Measurements from ENCODE around the gene PASK. TPM values are rescaled to one million over a fixed set of nuclear protein-coding genes. Genes with fewer than 3 reads are reported as not detected.

The PASK gene
- total RNA-seq, 1 donor from 2014 or later = 92.0 TPM

DNA sequence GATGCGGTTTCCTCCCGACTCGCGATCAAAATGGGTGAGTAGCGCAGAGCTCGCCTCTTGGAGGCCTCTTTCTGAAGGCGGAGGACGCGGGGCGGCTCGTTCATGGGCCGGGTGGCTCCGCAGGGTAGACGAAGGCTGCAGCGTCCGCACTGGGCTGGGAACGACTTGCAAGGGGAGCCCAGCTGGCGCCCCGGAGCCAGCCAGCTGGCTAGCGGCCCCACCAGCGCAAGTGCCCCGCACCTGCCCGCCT lies 328 bp upstream of the PASK start:
- H3K4me1 Mint-ChIP-seq = peaks cover 46% of the 10 kb centered on the region
- intact Hi-C loops (cut with micrococcal nuclease) = loop anchor here (1.0 to 5.0 kb wide), 3 partner anchors 22 to 582 kb away; partner anchors contain the start of genes HDLBP, RNPEPL1 and SEPTIN2

DNA sequence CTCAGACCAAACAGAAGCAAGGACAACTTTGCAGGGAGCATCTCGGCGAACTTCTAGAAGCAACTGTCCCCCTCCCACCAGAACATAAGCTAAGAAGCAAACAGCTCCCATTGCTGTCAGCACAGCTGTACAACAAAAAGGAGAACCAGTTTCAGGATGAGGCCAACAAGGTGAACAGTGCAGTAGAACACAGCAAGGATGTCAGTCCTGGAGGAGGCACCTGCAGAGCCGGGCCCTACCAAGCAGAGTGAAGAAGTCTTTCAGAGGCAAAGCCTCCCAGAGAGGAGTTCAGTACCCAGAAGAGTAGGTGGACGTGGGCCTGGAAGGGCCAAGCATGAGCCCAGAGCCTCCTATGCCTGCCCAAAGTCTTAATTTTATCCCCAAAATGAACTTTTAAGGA lies 1.0 kb downstream of the PASK start:
- peak overlapping the region; percentile 96 for H3K4me3 Mint-ChIP-seq
- peak; percentile 63 for DNase-seq
- no peaks in the 10 kb centered on the region for H3K27me3 Mint-ChIP-seq
- peak overlapping the region; percentile 59 for H3K27ac Mint-ChIP-seq
- intact Hi-C loops (cut with micrococcal nuclease) = loop anchor here (5.0 kb wide), 1 partner anchor 581 kb away; the partner anchor contains the start of gene RNPEPL1
- peaks cover 6% of the 10 kb centered on the region for H3K36me3 Mint-ChIP-seq (ENCODE audit: low read depth)
- H3K9me3 Mint-ChIP-seq = no peaks in the 10 kb centered on the region
- H3K4me1 Mint-ChIP-seq = peaks cover 41% of the 10 kb centered on the region

More for the DNA sequence above, 328 bp upstream of the PASK start:
- no peaks in the 10 kb centered on the region for H3K9me3 Mint-ChIP-seq
- peak overlapping the region; percentile 97 for H3K27ac Mint-ChIP-seq
- H3K36me3 Mint-ChIP-seq (ENCODE audit: low read depth) = peaks cover 12% of the 10 kb centered on the region
- peak overlapping the region; percentile 96 for H3K4me3 Mint-ChIP-seq
- no peaks in the 10 kb centered on the region for H3K27me3 Mint-ChIP-seq
- DNase-seq = no peak

GRCh38 chr2:241147336-241147735 lies 1.9 kb downstream of the PASK start:
- Mint-ChIP-seq H3K27ac (no peak overlapping the region), H3K9me3 (no peaks in the 10 kb centered on the region), H3K4me3 (no peak overlapping the region), H3K4me1 (peaks cover 35% of the 10 kb centered on the region), H3K27me3 (no peaks in the 10 kb centered on the region), H3K36me3 (ENCODE audit: low read depth) (peaks cover 8% of the 10 kb centered on the region)
- DNase-seq = no peak
- intact Hi-C loops (cut with micrococcal nuclease) = loop anchor here (5.0 kb wide), 1 partner anchor 580 kb away; the partner anchor contains the start of gene RNPEPL1

GRCh38 chr2:241146286-241146685 lies 3.0 kb downstream of the PASK start:
- H3K4me3 Mint-ChIP-seq = no peak overlapping the region
- H3K4me1 Mint-ChIP-seq = peaks cover 27% of the 10 kb centered on the region
- intact Hi-C loops (cut with micrococcal nuclease) = loop anchor here (5.0 kb wide), 1 partner anchor 579 kb away; the partner anchor contains the start of gene RNPEPL1
- no peaks in the 10 kb centered on the region for H3K27me3 Mint-ChIP-seq
- peaks cover 16% of the 10 kb centered on the region for H3K36me3 Mint-ChIP-seq (ENCODE audit: low read depth)
- H3K9me3 Mint-ChIP-seq = no peaks in the 10 kb centered on the region
- H3K27ac Mint-ChIP-seq = no peak overlapping the region
- DNase-seq = no peak

- Mint-ChIP-seq H3K36me3 (ENCODE audit: low read depth) (peaks cover 30% of the 10 kb centered on the region), H3K4me3 (no peak overlapping the region), H3K4me1 (peaks cover 6% of the 10 kb centered on the region), H3K27me3 (no peaks in the 10 kb centered on the region), H3K27ac (no peak overlapping the region), H3K9me3 (no peaks in the 10 kb centered on the region)
- intact Hi-C loops (cut with micrococcal nuclease) = no loop called here
- DNase-seq = no peak
Observed at GRCh38 chr2:241142593-241142992, 6.7 kb downstream of the PASK start.

DNA sequence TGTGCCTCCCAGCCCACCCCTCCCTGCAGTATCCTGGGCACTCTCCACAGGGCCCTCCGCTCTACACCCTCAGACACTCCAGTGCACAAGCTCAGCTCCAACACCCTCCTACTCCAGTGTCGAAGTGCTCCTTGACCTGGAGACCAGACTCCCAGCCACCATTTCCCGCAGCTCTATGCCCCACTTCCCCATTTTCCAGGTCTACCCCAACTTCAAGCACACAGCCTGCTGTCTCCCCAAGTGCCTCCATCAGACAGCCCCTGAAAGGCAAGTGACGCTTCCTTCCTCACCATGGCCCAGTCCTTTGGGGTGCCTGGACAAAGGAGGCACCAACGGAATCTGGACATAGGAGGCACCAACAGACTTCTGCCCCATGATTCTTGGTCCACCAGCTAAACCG lies 7.2 kb downstream of the PASK start:
- Mint-ChIP-seq H3K9me3 (no peaks in the 10 kb centered on the region), H3K36me3 (ENCODE audit: low read depth) (peaks cover 30% of the 10 kb centered on the region), H3K4me3 (no peak overlapping the region), H3K4me1 (peaks cover 6% of the 10 kb centered on the region), H3K27ac (no peak overlapping the region), H3K27me3 (no peaks in the 10 kb centered on the region)
- intact Hi-C loops (cut with micrococcal nuclease) = no loop called here
- DNase-seq = no peak

- no peaks in the 10 kb centered on the region for H3K9me3 Mint-ChIP-seq
- H3K4me1 Mint-ChIP-seq = peaks cover 3% of the 10 kb centered on the region
- no peaks in the 10 kb centered on the region for H3K27me3 Mint-ChIP-seq
- no peak for DNase-seq
- intact Hi-C loops (cut with micrococcal nuclease) = no loop called here
- H3K4me3 Mint-ChIP-seq = no peak overlapping the region
- H3K36me3 Mint-ChIP-seq (ENCODE audit: low read depth) = peaks cover 32% of the 10 kb centered on the region
- no peak overlapping the region for H3K27ac Mint-ChIP-seq
Observed at GRCh38 chr2:241141214-241141770, 8.0 kb downstream of the PASK start.

DNA sequence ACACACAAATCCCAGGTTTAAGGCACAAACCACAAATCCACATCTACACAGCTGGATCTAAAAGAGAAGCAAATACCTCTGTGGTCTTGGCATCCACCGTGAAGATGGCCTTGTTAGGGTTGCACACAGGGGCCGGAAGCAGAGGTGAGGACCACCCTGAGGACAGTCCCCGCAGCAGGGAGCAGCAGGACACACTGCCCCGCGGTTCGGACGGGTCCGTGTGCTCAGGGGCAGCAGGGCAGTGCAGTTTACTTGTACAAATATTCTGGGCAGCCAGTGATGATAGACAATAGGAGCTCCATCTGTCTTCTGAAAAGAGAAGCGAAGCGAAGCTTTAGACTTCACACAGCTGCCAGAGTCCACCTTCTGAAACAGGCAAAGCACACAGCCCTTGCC lies 8.8 kb downstream of the PASK start:
- no peak overlapping the region for H3K4me3 Mint-ChIP-seq
- no peak overlapping the region for H3K27ac Mint-ChIP-seq
- H3K4me1 Mint-ChIP-seq = peaks cover 3% of the 10 kb centered on the region
- no peak for DNase-seq
- no peaks in the 10 kb centered on the region for H3K9me3 Mint-ChIP-seq
- peaks cover 32% of the 10 kb centered on the region for H3K36me3 Mint-ChIP-seq (ENCODE audit: low read depth)
- intact Hi-C loops (cut with micrococcal nuclease) = no loop called here
- no peaks in the 10 kb centered on the region for H3K27me3 Mint-ChIP-seq

- H3K36me3 Mint-ChIP-seq (ENCODE audit: low read depth) = peaks cover 32% of the 10 kb centered on the region
- DNase-seq = no peak
- H3K4me3 Mint-ChIP-seq = no peak overlapping the region
- H3K9me3 Mint-ChIP-seq = no peaks in the 10 kb centered on the region
- peaks cover 3% of the 10 kb centered on the region for H3K4me1 Mint-ChIP-seq
- intact Hi-C loops (cut with micrococcal nuclease) = no loop called here
- no peak overlapping the region for H3K27ac Mint-ChIP-seq
- no peaks in the 10 kb centered on the region for H3K27me3 Mint-ChIP-seq
Observed at GRCh38 chr2:241139531-241140444, 9.5 kb downstream of the PASK start.

DNA sequence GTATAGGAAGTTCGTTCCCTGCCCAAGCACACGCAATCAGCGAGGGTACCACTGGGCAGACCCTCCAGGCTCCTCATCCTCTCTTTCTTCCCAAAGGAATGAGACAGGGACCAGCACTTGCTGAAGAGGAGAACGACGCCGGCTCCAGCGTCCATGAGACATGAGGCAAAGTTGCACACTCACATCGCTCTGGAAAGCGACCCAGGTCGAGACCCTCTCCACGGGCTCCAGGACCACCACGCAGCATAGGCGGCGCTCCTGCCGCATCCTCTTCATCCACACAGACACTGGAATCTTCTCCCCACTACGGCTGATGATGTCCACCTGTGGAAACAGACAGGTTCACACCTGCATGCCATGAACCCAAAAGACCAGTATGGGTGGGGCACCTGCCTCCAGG lies 10.8 kb downstream of the PASK start:
- no peaks in the 10 kb centered on the region for H3K27me3 Mint-ChIP-seq
- H3K27ac Mint-ChIP-seq = no peak overlapping the region
- no peak for DNase-seq
- no peaks in the 10 kb centered on the region for H3K9me3 Mint-ChIP-seq
- intact Hi-C loops (cut with micrococcal nuclease) = no loop called here
- no peak overlapping the region for H3K4me3 Mint-ChIP-seq
- peaks cover 36% of the 10 kb centered on the region for H3K36me3 Mint-ChIP-seq (ENCODE audit: low read depth)
- H3K4me1 Mint-ChIP-seq = peaks cover 3% of the 10 kb centered on the region

DNA sequence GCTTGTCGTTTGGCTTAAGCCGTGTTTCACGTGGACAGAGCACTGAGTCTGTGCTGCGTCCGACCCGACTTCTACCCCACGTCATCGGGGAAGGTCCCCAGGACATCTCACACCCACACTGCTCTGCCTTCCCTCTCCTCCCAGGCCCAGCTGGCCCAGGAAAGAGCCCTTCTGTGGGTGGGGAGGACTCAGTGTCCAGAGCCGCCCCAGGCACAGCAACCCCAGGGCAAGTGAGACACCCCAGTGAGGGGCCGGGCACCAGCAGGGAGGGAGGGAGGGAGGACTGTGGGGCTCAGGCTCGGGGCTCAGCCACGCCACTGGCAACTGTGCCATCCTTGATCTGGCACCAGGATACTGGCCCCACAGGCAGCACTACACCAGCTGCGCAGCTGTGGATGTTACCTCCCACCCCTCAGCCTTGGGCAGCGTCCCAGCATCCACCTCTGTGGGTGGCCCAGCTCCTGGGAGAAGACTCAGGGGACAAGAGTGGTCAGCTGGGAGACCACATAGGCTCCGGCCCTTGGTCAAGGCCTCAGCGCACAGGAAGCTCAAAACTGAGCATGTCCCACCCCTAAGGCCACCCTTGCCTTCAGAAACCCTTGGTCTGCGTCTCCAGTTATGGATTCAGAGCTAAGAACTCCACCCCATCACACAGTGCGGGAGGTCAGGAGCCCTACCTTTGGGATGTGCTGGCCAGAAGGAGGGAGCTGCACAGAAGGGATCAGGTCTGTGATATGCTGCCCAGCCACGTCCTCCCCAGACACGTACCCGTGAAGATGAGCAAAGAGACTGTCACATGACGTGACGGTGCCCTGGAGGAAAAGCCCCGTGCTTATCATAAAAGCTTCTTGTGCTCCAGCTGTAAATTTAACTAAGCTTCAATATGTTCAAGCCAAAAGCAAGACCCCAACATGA lies 11.7 kb downstream of the PASK start:
- H3K27me3 Mint-ChIP-seq = no peaks in the 10 kb centered on the region
- intact Hi-C loops (cut with micrococcal nuclease) = no loop called here
- DNase-seq = no peak
- H3K4me3 Mint-ChIP-seq = no peak overlapping the region
- no peaks in the 10 kb centered on the region for H3K9me3 Mint-ChIP-seq
- no peak overlapping the region for H3K27ac Mint-ChIP-seq
- peaks cover 3% of the 10 kb centered on the region for H3K4me1 Mint-ChIP-seq
- peaks cover 39% of the 10 kb centered on the region for H3K36me3 Mint-ChIP-seq (ENCODE audit: low read depth)

DNA sequence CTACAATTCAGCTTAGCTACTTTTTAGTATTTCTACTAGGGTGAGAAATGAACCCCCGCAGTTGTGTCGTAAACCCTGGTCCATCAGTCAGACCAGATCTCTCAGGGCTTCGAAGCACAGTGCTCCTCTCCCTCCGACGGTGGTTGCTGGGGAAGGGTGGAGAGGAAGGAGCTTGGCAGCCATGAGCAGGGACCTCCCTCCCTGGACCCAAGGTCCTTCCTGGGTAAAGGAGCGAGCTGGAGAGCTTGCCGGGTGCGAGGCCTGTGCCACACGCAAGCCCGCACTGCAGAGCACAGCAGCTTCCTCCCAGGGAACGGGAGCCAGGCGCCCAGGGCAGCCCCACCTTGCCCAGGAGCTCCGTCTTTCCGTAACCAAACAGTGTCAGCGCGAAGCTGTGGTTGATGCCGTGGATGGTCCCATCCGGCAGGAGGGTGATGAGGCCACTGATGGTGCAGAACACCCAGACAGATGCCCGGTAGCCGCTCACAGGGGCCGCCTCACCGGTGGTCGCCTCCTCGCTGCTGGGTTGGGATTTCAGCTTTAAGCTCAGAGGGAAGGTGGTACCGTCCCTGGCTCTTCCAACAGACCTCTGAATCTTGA lies 12.5 kb downstream of the PASK start:
- intact Hi-C loops (cut with micrococcal nuclease) = no loop called here
- H3K4me3 Mint-ChIP-seq = no peak overlapping the region
- H3K36me3 Mint-ChIP-seq (ENCODE audit: low read depth) = peaks cover 35% of the 10 kb centered on the region
- no peak overlapping the region for H3K27ac Mint-ChIP-seq
- DNase-seq = no peak
- H3K27me3 Mint-ChIP-seq = no peaks in the 10 kb centered on the region
- H3K9me3 Mint-ChIP-seq = no peaks in the 10 kb centered on the region
- peaks cover 3% of the 10 kb centered on the region for H3K4me1 Mint-ChIP-seq

GRCh38 chr2:241136191-241136590 lies 13.1 kb downstream of the PASK start:
- H3K36me3 Mint-ChIP-seq (ENCODE audit: low read depth) = peaks cover 32% of the 10 kb centered on the region
- H3K27ac Mint-ChIP-seq = no peak overlapping the region
- no peaks in the 10 kb centered on the region for H3K9me3 Mint-ChIP-seq
- H3K4me1 Mint-ChIP-seq = no peaks in the 10 kb centered on the region
- H3K4me3 Mint-ChIP-seq = no peak overlapping the region
- H3K27me3 Mint-ChIP-seq = no peaks in the 10 kb centered on the region
- intact Hi-C loops (cut with micrococcal nuclease) = no loop called here
- no peak for DNase-seq

Data from activated CD4-positive, alpha-beta T cell treated with anti-CD3 and anti-CD28 coated beads, Interleukin-2, amount 10 ng/mL, durations not matched to agents 24 days and 14 days (primary cell).